Stomach (tissue), 4 donors: ENCODE data around the gene MARCHF2.

Source experiments
- EP300 ChIP-seq: sonication (generic); formaldehyde crosslinking; IDR thresholded peaks from one replicate; pipeline ENCODE4 v1.6.1; 2017; ENCODE audit warnings: antibody characterized with exemption
- POLR2A ChIP-seq, 4 donors: fragments of 450-650 bp; IDR thresholded peaks; one replicate each; pipeline ENCODE4 v1.6.1; 2016; ENCODE audit warnings: antibody characterized with exemption in 4 of 4, control low read depth in 2 of 4, mild to moderate bottlenecking in 1 of 4, moderate library complexity in 1 of 4
- POLR2AphosphoS5 ChIP-seq, 3 donors: sonication (generic); formaldehyde crosslinking; IDR thresholded peaks; one replicate each; pipeline ENCODE4 v1.6.1; 2016; ENCODE audit warnings: antibody characterized with exemption in 3 of 3
- TF ChIP-seq, protein P1 (sequence below), 7 experiments: fragments of 450-650 bp in 4 of 7; fragments of 200-600 bp in 3 of 7; sonication (generic) in 3 of 7; IDR thresholded peaks; one replicate each; pipeline ENCODE4 v1.5.1; 2016 to 2019; ENCODE audit warnings: antibody characterized with exemption in 7 of 7, control low read depth in 2 of 7, mild to moderate bottlenecking in 1 of 7

DNA sequence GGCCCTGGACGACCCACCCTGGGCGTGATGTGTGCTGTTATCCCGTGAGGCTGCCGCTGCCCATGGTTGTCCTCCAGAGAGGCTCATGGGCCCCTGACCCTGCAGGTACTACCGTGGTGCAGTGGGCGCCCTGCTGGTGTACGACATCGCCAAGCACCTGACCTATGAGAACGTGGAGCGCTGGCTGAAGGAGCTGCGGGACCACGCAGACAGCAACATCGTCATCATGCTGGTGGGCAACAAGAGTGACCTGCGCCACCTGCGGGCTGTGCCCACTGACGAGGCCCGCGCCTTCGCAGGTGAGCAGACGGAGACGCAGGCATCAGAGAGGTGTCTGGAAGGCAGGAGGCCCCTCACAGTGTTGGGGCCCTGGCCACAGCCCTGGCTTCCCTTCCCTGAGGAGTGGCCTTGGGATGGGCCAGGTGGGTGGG lies 11.1 kb upstream of the MARCHF2 start:
- TF ChIP-seq POLR2A (IDR thresholded peaks at IDR 0.05) (no peak), POLR2AphosphoS5 (IDR thresholded peaks at IDR 0.05) (no peak), EP300 (no peak)
- TF ChIP-seq, protein P1, sequence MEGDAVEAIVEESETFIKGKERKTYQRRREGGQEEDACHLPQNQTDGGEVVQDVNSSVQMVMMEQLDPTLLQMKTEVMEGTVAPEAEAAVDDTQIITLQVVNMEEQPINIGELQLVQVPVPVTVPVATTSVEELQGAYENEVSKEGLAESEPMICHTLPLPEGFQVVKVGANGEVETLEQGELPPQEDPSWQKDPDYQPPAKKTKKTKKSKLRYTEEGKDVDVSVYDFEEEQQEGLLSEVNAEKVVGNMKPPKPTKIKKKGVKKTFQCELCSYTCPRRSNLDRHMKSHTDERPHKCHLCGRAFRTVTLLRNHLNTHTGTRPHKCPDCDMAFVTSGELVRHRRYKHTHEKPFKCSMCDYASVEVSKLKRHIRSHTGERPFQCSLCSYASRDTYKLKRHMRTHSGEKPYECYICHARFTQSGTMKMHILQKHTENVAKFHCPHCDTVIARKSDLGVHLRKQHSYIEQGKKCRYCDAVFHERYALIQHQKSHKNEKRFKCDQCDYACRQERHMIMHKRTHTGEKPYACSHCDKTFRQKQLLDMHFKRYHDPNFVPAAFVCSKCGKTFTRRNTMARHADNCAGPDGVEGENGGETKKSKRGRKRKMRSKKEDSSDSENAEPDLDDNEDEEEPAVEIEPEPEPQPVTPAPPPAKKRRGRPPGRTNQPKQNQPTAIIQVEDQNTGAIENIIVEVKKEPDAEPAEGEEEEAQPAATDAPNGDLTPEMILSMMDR (IDR thresholded peaks at IDR 0.05) = no peak
